Measurements from ENCODE around the gene RPS2.

The RPS2 gene

DNA sequence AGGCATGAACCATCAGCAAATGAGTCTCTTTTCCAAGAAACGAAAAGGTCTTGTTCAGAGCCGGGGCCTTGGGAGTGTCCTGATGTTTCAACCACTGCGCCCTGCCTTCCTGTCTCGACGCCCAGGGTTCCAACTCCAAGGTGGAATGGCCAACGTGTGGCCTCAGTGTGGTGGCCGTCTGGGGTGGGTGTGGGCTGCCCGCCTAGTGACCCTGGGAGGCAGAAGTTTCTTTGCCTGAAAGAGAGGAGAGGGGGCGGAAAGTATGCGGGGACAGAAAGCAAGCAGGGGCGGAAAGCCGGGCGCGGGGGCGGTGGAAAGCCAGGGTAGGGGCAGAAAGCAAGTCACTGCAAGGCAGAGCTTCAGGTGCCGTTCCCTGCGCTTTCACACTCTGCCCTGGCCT is 25.7 kb downstream of the RPS2 start:
- ATAC-seq, result no peak
- TF ChIP-seq SNAI2 (CRISPR knock-in tag; IDR thresholded peaks at IDR 0.05), result no peak
- no peak for TF ChIP-seq ZC3H10 (CRISPR knock-in tag; IDR thresholded peaks at IDR 0.05)

DNA sequence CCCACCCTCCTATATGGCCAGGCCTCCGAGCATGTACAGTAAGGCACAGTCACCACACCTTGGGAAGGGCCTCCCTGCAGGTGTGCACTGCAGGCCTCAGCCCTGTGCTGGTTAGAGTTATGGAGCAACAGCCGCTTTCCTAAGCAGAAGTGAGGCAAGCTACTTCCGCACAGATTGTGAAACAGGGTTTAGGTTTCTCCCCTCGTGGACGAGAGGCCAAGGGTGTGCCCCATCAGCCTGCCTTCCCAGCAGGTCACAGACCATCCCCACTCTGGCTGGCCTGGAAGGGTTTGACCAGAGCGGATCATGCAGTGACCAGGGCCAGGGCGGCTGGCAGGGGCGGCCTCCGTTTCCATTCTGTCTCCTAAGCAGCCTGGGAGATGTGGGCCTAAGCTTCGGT is 26.3 kb downstream of the RPS2 start:
- TF ChIP-seq OSR1 (CRISPR knock-in tag; IDR thresholded peaks at IDR 0.05), result no peak
- TF ChIP-seq BACH2 (CRISPR knock-in tag; IDR thresholded peaks at IDR 0.05; ENCODE audit: borderline replicate concordance), result no peak
- TF ChIP-seq ZNF70 (CRISPR knock-in tag; IDR thresholded peaks at IDR 0.05), result no peak
- no peak for TF ChIP-seq ZNF565 (CRISPR knock-in tag; conservative IDR thresholded peaks at IDR 0.05; ENCODE audit: low read depth)
- TF ChIP-seq ESRRG (CRISPR knock-in tag; IDR thresholded peaks at IDR 0.05), result no peak
- no peak for TF ChIP-seq ZFP30 (CRISPR knock-in tag; IDR thresholded peaks at IDR 0.05)
- TF ChIP-seq ARNTL (CRISPR knock-in tag; IDR thresholded peaks at IDR 0.05; ENCODE audit: borderline replicate concordance, low read depth), result no peak
- TF ChIP-seq GLIS3 (CRISPR knock-in tag; IDR thresholded peaks at IDR 0.05), result no peak
- TF ChIP-seq, protein P1, sequence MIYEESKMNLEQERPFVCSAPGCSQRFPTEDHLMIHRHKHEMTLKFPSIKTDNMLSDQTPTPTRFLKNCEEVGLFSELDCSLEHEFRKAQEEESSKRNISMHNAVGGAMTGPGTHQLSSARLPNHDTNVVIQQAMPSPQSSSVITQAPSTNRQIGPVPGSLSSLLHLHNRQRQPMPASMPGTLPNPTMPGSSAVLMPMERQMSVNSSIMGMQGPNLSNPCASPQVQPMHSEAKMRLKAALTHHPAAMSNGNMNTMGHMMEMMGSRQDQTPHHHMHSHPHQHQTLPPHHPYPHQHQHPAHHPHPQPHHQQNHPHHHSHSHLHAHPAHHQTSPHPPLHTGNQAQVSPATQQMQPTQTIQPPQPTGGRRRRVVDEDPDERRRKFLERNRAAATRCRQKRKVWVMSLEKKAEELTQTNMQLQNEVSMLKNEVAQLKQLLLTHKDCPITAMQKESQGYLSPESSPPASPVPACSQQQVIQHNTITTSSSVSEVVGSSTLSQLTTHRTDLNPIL (CRISPR knock-in tag; IDR thresholded peaks at IDR 0.05; ENCODE audit: low read depth), result no peak
- TF ChIP-seq, protein P2, sequence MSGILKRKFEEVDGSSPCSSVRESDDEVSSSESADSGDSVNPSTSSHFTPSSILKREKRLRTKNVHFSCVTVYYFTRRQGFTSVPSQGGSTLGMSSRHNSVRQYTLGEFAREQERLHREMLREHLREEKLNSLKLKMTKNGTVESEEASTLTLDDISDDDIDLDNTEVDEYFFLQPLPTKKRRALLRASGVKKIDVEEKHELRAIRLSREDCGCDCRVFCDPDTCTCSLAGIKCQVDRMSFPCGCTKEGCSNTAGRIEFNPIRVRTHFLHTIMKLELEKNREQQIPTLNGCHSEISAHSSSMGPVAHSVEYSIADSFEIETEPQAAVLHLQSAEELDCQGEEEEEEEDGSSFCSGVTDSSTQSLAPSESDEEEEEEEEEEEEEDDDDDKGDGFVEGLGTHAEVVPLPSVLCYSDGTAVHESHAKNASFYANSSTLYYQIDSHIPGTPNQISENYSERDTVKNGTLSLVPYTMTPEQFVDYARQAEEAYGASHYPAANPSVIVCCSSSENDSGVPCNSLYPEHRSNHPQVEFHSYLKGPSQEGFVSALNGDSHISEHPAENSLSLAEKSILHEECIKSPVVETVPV (CRISPR knock-in tag; IDR thresholded peaks at IDR 0.05), result no peak
- TF ChIP-seq SNAI2 (CRISPR knock-in tag; IDR thresholded peaks at IDR 0.05), result no peak
- TF ChIP-seq ZFP3 (CRISPR knock-in tag; IDR thresholded peaks at IDR 0.05), result no peak
- TF ChIP-seq CSDC2 (CRISPR knock-in tag; IDR thresholded peaks at IDR 0.05), result no peak
- TF ChIP-seq ZC3H10 (CRISPR knock-in tag; IDR thresholded peaks at IDR 0.05), result no peak
- no peak for TF ChIP-seq ZNF8 (CRISPR knock-in tag; IDR thresholded peaks at IDR 0.05)
- no peak for TF ChIP-seq TOX (CRISPR knock-in tag; IDR thresholded peaks at IDR 0.05; ENCODE audit: borderline replicate concordance)
- no peak for TF ChIP-seq PPARA (CRISPR knock-in tag; IDR thresholded peaks at IDR 0.05; ENCODE audit: borderline replicate concordance)
- TF ChIP-seq, protein P3, sequence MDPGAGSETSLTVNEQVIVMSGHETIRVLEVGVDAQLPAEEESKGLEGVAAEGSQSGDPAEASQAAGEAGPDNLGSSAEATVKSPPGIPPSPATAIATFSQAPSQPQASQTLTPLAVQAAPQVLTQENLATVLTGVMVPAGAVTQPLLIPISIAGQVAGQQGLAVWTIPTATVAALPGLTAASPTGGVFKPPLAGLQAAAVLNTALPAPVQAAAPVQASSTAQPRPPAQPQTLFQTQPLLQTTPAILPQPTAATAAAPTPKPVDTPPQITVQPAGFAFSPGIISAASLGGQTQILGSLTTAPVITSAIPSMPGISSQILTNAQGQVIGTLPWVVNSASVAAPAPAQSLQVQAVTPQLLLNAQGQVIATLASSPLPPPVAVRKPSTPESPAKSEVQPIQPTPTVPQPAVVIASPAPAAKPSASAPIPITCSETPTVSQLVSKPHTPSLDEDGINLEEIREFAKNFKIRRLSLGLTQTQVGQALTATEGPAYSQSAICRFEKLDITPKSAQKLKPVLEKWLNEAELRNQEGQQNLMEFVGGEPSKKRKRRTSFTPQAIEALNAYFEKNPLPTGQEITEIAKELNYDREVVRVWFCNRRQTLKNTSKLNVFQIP (CRISPR knock-in tag; IDR thresholded peaks at IDR 0.05; ENCODE audit: borderline replicate concordance, low read depth), result no peak
- TF ChIP-seq RARB (CRISPR knock-in tag; IDR thresholded peaks at IDR 0.05), result no peak
- TF ChIP-seq TCF4 (CRISPR knock-in tag; IDR thresholded peaks at IDR 0.05; ENCODE audit: borderline replicate concordance), result no peak
- ATAC-seq, result no peak

DNA sequence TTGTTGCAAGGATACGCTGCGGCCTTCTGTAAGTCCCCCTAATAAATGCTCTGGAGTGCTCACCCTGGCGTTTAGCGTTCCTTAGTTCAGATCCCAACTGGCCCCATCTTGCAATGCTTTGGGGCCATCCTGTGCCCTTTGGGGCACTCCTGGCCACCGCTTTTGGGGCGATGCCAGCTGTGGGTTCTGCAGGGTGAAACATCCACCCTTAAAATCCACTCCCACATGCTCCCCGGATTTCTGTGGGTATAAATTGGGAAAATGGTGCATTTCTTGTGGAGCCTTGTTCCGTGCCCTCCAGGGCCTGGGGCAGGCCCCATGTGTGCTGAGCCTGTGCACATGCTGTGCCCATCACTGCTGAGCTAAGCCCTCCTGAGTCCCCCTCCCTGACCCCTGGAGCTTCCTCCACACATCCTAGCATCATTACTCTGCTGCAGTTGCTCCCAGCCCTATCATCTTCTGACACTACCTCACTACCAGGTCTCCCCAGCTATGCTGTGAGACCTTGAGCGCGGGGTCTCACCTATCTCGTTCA is 27.6 kb downstream of the RPS2 start:
- no peak for ATAC-seq
- TF ChIP-seq TCF4 (CRISPR knock-in tag; IDR thresholded peaks at IDR 0.05; ENCODE audit: borderline replicate concordance) (no peak), ARNTL (CRISPR knock-in tag; IDR thresholded peaks at IDR 0.05; ENCODE audit: borderline replicate concordance, low read depth) (no peak), SNAI2 (CRISPR knock-in tag; IDR thresholded peaks at IDR 0.05) (no peak), OSR1 (CRISPR knock-in tag; IDR thresholded peaks at IDR 0.05) (no peak), ZNF565 (CRISPR knock-in tag; conservative IDR thresholded peaks at IDR 0.05; ENCODE audit: low read depth) (no peak)

DNA sequence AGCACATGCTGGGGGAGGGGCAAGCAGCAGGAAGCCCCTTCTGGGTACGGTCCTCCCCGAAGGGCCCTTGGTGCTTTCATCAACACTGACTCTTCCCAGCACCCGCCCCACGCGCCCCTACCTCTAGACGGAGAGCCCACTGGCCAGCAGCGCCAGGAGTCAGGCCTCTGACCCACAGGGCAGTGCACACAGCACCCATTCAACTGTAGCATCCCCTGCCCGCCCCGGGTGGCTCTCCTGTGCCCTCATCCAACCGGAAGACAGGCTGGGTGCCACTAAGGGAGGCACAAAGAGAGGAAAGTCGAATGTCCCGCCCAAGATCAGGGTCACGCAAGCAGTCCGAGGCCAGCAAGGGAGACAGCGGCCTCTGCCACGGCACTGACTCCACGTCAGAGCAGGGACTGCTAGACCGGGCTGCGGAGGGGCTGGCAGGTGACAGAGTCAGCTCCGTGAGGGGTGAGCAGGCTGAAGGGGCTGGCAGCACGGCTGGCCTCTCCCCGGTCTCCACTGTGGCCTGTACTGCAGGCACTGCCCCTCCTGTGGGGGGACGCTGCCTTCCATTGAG is 31.4 kb downstream of the RPS2 start:
- no peak for ATAC-seq
- TF ChIP-seq CSDC2 (CRISPR knock-in tag; IDR thresholded peaks at IDR 0.05) (no peak), ZNF8 (CRISPR knock-in tag; IDR thresholded peaks at IDR 0.05) (no peak), ISL1 (CRISPR knock-in tag; IDR thresholded peaks at IDR 0.05) (no peak), TCF4 (CRISPR knock-in tag; IDR thresholded peaks at IDR 0.05; ENCODE audit: borderline replicate concordance) (no peak), TOX (CRISPR knock-in tag; IDR thresholded peaks at IDR 0.05; ENCODE audit: borderline replicate concordance) (no peak), SNAI2 (CRISPR knock-in tag; IDR thresholded peaks at IDR 0.05) (no peak), ZFP3 (CRISPR knock-in tag; IDR thresholded peaks at IDR 0.05) (no peak), RARB (CRISPR knock-in tag; IDR thresholded peaks at IDR 0.05) (no peak), OSR1 (CRISPR knock-in tag; IDR thresholded peaks at IDR 0.05) (no peak), PPARA (CRISPR knock-in tag; IDR thresholded peaks at IDR 0.05; ENCODE audit: borderline replicate concordance) (no peak), ARNTL (CRISPR knock-in tag; IDR thresholded peaks at IDR 0.05; ENCODE audit: borderline replicate concordance, low read depth) (no peak)
- TF ChIP-seq, protein P3 (CRISPR knock-in tag; IDR thresholded peaks at IDR 0.05; ENCODE audit: borderline replicate concordance, low read depth), result no peak
- TF ChIP-seq, protein P2 (CRISPR knock-in tag; IDR thresholded peaks at IDR 0.05), result no peak

All from SK-N-SH treated with all-trans-retinoic acid at 6 μM for 48 hours (cell line).